SK-N-SH treated with all-trans-retinoic acid at 6 μM for 48 hours (cell line): ENCODE data around the gene BTG1.

ENCODE experiments used
- ATAC-seq: fragments of 200-7000 bp; cut with Tn5 transposase; 3 replicates; pipeline ENCODE4 v1.9.1; 2020; ENCODE audit warnings: mild to moderate bottlenecking, moderate library complexity
- ARNTL ChIP-seq: fragments of 450-650 bp; formaldehyde crosslinking; IDR thresholded peaks from 2 replicates; pipeline ENCODE4 v1.5.0; 2020; ENCODE audit warnings: low read depth, mild to moderate bottlenecking, moderate library complexity, borderline replicate concordance
- BACH2 ChIP-seq: fragments of 250-450 bp; sonication (Bioruptor Pico); IDR thresholded peaks from 2 replicates; pipeline ENCODE4 v1.9.0; 2021; ENCODE audit warnings: mild to moderate bottlenecking, borderline replicate concordance
- CREB5 ChIP-seq: fragments of 250-450 bp; sonication (Bioruptor Pico); IDR thresholded peaks from 2 replicates; pipeline ENCODE4 v1.5.1; 2020; ENCODE audit warnings: low read depth, mild to moderate bottlenecking, moderate library complexity
- CSDC2 ChIP-seq: fragments of 250-450 bp; sonication (Bioruptor Pico); IDR thresholded peaks from 2 replicates; pipeline ENCODE4 v1.5.0; 2020; ENCODE audit warnings: mild to moderate bottlenecking, moderate library complexity
- CSRNP3 ChIP-seq: fragments of 250-450 bp; sonication (Bioruptor Pico); IDR thresholded peaks from 2 replicates; pipeline ENCODE4 v1.5.1; 2021; ENCODE audit warnings: mild to moderate bottlenecking, moderate library complexity
- ESRRG ChIP-seq: fragments of 250-450 bp; sonication (Bioruptor Pico); IDR thresholded peaks from 2 replicates; pipeline ENCODE4 v1.6.1; 2021; ENCODE audit warnings: mild to moderate bottlenecking
- ISL1 ChIP-seq: fragments of 250-450 bp; sonication (Bioruptor Pico); IDR thresholded peaks from 2 replicates; pipeline ENCODE4 v2.1.2; 2022; ENCODE audit warnings: mild to moderate bottlenecking, moderate library complexity
- PATZ1 ChIP-seq: fragments of 250-450 bp; sonication (Bioruptor Pico); IDR thresholded peaks from 2 replicates; pipeline ENCODE4 v1.8.0; 2020; ENCODE audit warnings: mild to moderate bottlenecking, moderate library complexity, borderline replicate concordance
- POU6F1 ChIP-seq: fragments of 250-450 bp; sonication (Bioruptor Pico); IDR thresholded peaks from 2 replicates; pipeline ENCODE4 v1.8.0; 2021; ENCODE audit warnings: low read depth, mild to moderate bottlenecking, moderate library complexity, borderline replicate concordance
- PPARA ChIP-seq: fragments of 250-450 bp; sonication (Bioruptor Pico); IDR thresholded peaks from 2 replicates; pipeline ENCODE4 v1.5.0; 2020; ENCODE audit warnings: mild to moderate bottlenecking, borderline replicate concordance
- RARB ChIP-seq: fragments of 250-450 bp; sonication (Bioruptor Pico); IDR thresholded peaks from 2 replicates; pipeline ENCODE4 v1.8.0; 2021; ENCODE audit warnings: mild to moderate bottlenecking, moderate library complexity
- SNAI2 ChIP-seq: fragments of 250-450 bp; sonication (Bioruptor Pico); IDR thresholded peaks from 2 replicates; pipeline ENCODE4 v1.5.0; 2020; ENCODE audit warnings: mild to moderate bottlenecking, moderate library complexity
- TCF4 ChIP-seq: fragments of 250-450 bp; sonication (Bioruptor Pico); IDR thresholded peaks from 2 replicates; pipeline ENCODE4 v1.8.0; 2021; ENCODE audit warnings: mild to moderate bottlenecking, moderate library complexity, borderline replicate concordance
- TOX ChIP-seq: fragments of 250-450 bp; sonication (Bioruptor Pico); IDR thresholded peaks from 2 replicates; pipeline ENCODE4 v1.8.0; 2021; ENCODE audit warnings: mild to moderate bottlenecking, moderate library complexity, borderline replicate concordance
- TSHZ2 ChIP-seq: fragments of 250-450 bp; sonication (Bioruptor Pico); IDR thresholded peaks from 2 replicates; pipeline ENCODE4 v1.5.0; 2020; ENCODE audit warnings: mild to moderate bottlenecking, moderate library complexity
- ZC3H10 ChIP-seq: fragments of 250-450 bp; sonication (Bioruptor Pico); IDR thresholded peaks from 2 replicates; pipeline ENCODE4 v1.5.1; 2021; ENCODE audit warnings: mild to moderate bottlenecking, moderate library complexity
- ZFP30 ChIP-seq: fragments of 450-650 bp; formaldehyde crosslinking; IDR thresholded peaks from 2 replicates; pipeline ENCODE4 v1.5.0; 2022; ENCODE audit warnings: mild to moderate bottlenecking, moderate library complexity
- ZNF70 ChIP-seq: fragments of 450-650 bp; formaldehyde crosslinking; IDR thresholded peaks from 2 replicates; pipeline ENCODE4 v1.5.0; 2020; ENCODE audit warnings: mild to moderate bottlenecking, moderate library complexity
- ZNF8 ChIP-seq: fragments of 450-650 bp; formaldehyde crosslinking; IDR thresholded peaks from 2 replicates; pipeline ENCODE4 v1.5.0; 2020; ENCODE audit warnings: mild to moderate bottlenecking, moderate library complexity

BTG1 gene

GRCh38 chr12:92188517-92189188, 43.0 kb upstream of the BTG1 start:
- no peak for ATAC-seq
- TF ChIP-seq ZFP30 (no peak), SNAI2 (CRISPR knock-in tag) (no peak), TCF4 (CRISPR knock-in tag) (no peak), BACH2 (CRISPR knock-in tag) (no peak), ZNF70 (no peak), RARB (CRISPR knock-in tag) (no peak), CREB5 (no peak), CSRNP3 (CRISPR knock-in tag) (no peak), POU6F1 (CRISPR knock-in tag) (no peak), ESRRG (CRISPR knock-in tag) (no peak), ISL1 (CRISPR knock-in tag) (no peak), CSDC2 (CRISPR knock-in tag) (no peak), ARNTL (no peak), PATZ1 (CRISPR knock-in tag) (no peak), ZC3H10 (CRISPR knock-in tag) (no peak), TOX (CRISPR knock-in tag) (no peak), PPARA (CRISPR knock-in tag) (no peak), TSHZ2 (no peak), ZNF8 (CRISPR knock-in tag) (no peak)
- TF ChIP-seq, all 23 proteins: peak for 0

GRCh38 chr12:92186038-92186470, 40.4 kb upstream of the BTG1 start:
- no peak for TF ChIP-seq ISL1 (CRISPR knock-in tag)
- ATAC-seq, result no peak

GRCh38 chr12:92185052-92185451, 39.4 kb upstream of the BTG1 start:
- ATAC-seq, result no peak
- TF ChIP-seq TSHZ2, result no peak
- TF ChIP-seq ZFP30, result no peak
- no peak for TF ChIP-seq ZC3H10 (CRISPR knock-in tag)
- TF ChIP-seq TCF4 (CRISPR knock-in tag), result no peak
- no peak for TF ChIP-seq TOX (CRISPR knock-in tag)
- TF ChIP-seq, all 23 proteins: peak for 0
